ENCODE results near the gene NXPH1.

The NXPH1 gene

DNA sequence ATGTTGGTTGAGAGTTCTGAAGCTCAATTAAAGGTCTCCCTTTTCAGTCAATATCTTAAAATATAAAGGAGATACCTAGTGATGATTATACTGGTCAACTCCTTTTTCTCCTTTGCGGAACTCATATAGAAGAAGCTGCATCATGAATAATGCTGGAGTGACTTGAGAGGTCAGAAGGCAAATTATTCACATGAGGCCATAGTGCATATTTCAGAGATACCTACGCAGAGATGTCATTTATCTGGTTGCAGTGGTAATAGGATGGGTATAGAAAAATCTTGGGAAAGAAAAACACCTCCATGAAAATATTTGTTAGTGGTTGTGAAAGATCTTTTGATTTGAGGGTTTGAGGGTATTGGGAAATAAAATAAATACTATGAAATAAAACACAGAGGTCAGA is 47.7 kb downstream of the NXPH1 start:
- Histone ChIP-seq H3K36me3 (ENCODE audit: control insufficient read depth, insufficient read depth, low read length, severe bottlenecking) (no peaks in the 10 kb centered on the region), H3K9me3 (ENCODE audit: control insufficient read depth, low read length) (peaks cover 34% of the 10 kb centered on the region), H3K9ac (ENCODE audit: low read length) (no peak overlapping the region), H3K27me3 (replicated peaks; ENCODE audit: control insufficient read depth, insufficient read depth, low read length) (no peaks in the 10 kb centered on the region), H3K4me1 (ENCODE audit: control insufficient read depth, insufficient read depth, low read length) (no peaks in the 10 kb centered on the region), H3K4me3 (ENCODE audit: low read length) (no peak overlapping the region)
- DNase-seq (ENCODE audit: low read depth): no peak

DNA sequence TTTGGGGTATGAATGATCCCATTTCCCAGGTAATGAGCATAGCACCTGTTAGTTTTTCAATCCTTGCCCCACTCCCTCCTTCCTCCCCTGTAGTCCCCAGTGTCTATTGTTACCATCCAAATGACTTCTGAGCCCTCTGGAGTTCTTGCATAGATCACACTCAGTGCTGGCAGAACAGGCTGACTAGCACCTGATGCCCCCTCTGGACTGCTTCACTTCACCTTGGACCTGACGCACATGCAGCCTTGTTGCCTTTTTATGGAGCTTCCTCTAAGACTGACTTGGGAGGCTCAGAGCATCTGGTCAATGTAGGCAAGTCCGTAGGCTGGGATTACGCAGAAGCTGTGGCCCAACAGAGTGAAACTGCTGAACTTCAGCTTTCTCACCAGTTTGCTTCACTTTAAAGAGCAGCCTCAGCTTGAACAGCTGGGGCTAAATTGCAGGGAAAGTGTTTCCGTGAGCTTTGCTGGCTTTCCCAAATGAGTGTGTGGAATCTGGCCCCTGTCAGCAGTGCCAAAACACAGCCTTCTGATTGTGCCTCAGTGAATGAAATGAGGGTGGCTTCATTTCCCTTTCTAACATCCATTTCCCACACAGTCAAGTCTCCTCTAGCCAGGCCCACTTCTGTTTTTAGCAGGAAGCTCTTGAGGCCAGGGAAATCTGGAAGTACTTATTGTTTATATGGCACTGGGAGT is 48.5 kb downstream of the NXPH1 start:
- H3K9me3 ChIP-seq (ENCODE audit: control insufficient read depth, low read length): peaks cover 28% of the 10 kb centered on the region
- no peaks in the 10 kb centered on the region for H3K36me3 ChIP-seq (ENCODE audit: control insufficient read depth, insufficient read depth, low read length, severe bottlenecking)
- no peak overlapping the region for H3K9ac ChIP-seq (ENCODE audit: low read length)
- H3K4me3 ChIP-seq (ENCODE audit: low read length): no peak overlapping the region
- H3K4me1 ChIP-seq (ENCODE audit: control insufficient read depth, insufficient read depth, low read length): no peaks in the 10 kb centered on the region
- no peaks in the 10 kb centered on the region for H3K27me3 ChIP-seq (replicated peaks; ENCODE audit: control insufficient read depth, insufficient read depth, low read length)
- no peak for DNase-seq (ENCODE audit: low read depth)

DNA sequence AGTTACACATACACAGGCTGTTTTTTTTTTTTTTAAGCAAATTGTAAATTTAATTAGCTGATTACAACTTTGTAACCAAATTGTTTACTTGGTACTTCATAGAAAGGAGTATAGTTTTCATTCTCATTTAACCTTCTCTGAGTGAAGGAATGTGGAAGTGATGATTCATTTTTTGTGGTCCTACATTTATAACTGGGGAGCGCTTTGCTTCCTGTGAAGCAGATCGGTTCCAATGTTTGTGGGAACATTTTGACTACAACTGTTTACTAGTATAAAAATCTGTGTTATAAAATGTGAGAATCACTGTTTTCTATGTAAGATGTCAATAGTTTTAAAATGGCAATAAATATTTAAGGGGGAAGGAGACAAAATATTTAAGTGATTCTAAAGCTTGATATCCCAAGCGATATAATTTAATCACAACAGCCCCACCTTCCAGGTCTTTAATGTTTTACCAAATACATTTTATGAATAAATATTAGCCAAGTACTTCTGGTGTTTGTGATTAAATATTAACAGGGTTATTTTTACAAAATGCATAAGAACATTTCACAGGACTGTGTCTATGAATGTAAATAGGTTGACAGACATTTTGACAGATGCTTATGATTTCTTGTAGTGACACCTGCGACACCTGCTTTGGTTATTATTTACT is 57.1 kb downstream of the NXPH1 start:
- H3K4me3 ChIP-seq (ENCODE audit: low read length): no peak overlapping the region
- no peaks in the 10 kb centered on the region for H3K4me1 ChIP-seq (ENCODE audit: control insufficient read depth, insufficient read depth, low read length)
- no peaks in the 10 kb centered on the region for H3K9me3 ChIP-seq (ENCODE audit: control insufficient read depth, low read length)
- no peaks in the 10 kb centered on the region for H3K36me3 ChIP-seq (ENCODE audit: control insufficient read depth, insufficient read depth, low read length, severe bottlenecking)
- H3K27me3 ChIP-seq (replicated peaks; ENCODE audit: control insufficient read depth, insufficient read depth, low read length): no peaks in the 10 kb centered on the region
- DNase-seq (ENCODE audit: low read depth): no peak
- H3K9ac ChIP-seq (ENCODE audit: low read length): no peak overlapping the region

- no peak for DNase-seq (ENCODE audit: low read depth)
- Histone ChIP-seq H3K9me3 (ENCODE audit: control insufficient read depth, low read length) (no peaks in the 10 kb centered on the region), H3K36me3 (ENCODE audit: control insufficient read depth, insufficient read depth, low read length, severe bottlenecking) (no peaks in the 10 kb centered on the region), H3K4me3 (ENCODE audit: low read length) (no peak overlapping the region), H3K27me3 (replicated peaks; ENCODE audit: control insufficient read depth, insufficient read depth, low read length) (no peaks in the 10 kb centered on the region), H3K4me1 (ENCODE audit: control insufficient read depth, insufficient read depth, low read length) (no peaks in the 10 kb centered on the region), H3K9ac (ENCODE audit: low read length) (no peak overlapping the region)
These were observed 57.7 kb downstream of the NXPH1 start for GRCh38 chr7:8491106-8491505.

- no peaks in the 10 kb centered on the region for H3K36me3 ChIP-seq (ENCODE audit: control insufficient read depth, insufficient read depth, low read length, severe bottlenecking)
- no peak overlapping the region for H3K4me3 ChIP-seq (ENCODE audit: low read length)
- no peaks in the 10 kb centered on the region for H3K4me1 ChIP-seq (ENCODE audit: control insufficient read depth, insufficient read depth, low read length)
- DNase-seq (ENCODE audit: low read depth): no peak
- no peaks in the 10 kb centered on the region for H3K9me3 ChIP-seq (ENCODE audit: control insufficient read depth, low read length)
- H3K9ac ChIP-seq (ENCODE audit: low read length): no peak overlapping the region
- no peaks in the 10 kb centered on the region for H3K27me3 ChIP-seq (replicated peaks; ENCODE audit: control insufficient read depth, insufficient read depth, low read length)
These were observed 58.4 kb downstream of the NXPH1 start for GRCh38 chr7:8491544-8492489.

DNA sequence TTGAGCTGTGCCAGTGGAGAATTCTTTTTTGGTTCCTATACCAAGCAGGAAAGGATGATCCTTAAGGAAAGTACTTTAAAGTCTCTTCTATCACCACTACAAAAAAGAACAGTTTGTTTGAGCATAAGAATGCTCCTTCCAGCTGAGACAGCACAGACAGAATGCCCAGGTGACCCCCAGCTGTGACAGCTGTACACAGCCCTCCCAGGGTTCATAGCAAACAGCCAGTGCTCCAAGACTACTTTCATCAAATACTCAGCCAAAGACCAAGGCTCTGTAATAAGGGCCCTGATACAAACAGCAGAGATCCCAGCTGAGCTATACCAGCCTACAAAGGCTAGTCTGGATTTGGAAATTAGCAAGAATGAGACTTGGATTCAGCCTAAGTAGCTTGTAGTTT is 65.7 kb downstream of the NXPH1 start:
- Histone ChIP-seq H3K9ac (ENCODE audit: low read length) (no peak overlapping the region), H3K4me1 (ENCODE audit: control insufficient read depth, insufficient read depth, low read length) (no peaks in the 10 kb centered on the region), H3K36me3 (ENCODE audit: control insufficient read depth, insufficient read depth, low read length, severe bottlenecking) (no peaks in the 10 kb centered on the region), H3K4me3 (ENCODE audit: low read length) (no peak overlapping the region), H3K9me3 (ENCODE audit: control insufficient read depth, low read length) (no peaks in the 10 kb centered on the region), H3K27me3 (replicated peaks; ENCODE audit: control insufficient read depth, insufficient read depth, low read length) (no peaks in the 10 kb centered on the region)
- DNase-seq (ENCODE audit: low read depth): no peak

GRCh38 chr7:8500286-8500685 is 66.9 kb downstream of the NXPH1 start:
- Histone ChIP-seq H3K27me3 (replicated peaks; ENCODE audit: control insufficient read depth, insufficient read depth, low read length) (no peaks in the 10 kb centered on the region), H3K9ac (ENCODE audit: low read length) (no peak overlapping the region), H3K36me3 (ENCODE audit: control insufficient read depth, insufficient read depth, low read length, severe bottlenecking) (no peaks in the 10 kb centered on the region)

GRCh38 chr7:8507566-8507965 is 74.2 kb downstream of the NXPH1 start:
- no peaks in the 10 kb centered on the region for H3K9me3 ChIP-seq (ENCODE audit: control insufficient read depth, low read length)
- H3K27me3 ChIP-seq (replicated peaks; ENCODE audit: control insufficient read depth, insufficient read depth, low read length): no peaks in the 10 kb centered on the region
- no peaks in the 10 kb centered on the region for H3K36me3 ChIP-seq (ENCODE audit: control insufficient read depth, insufficient read depth, low read length, severe bottlenecking)
- H3K9ac ChIP-seq (ENCODE audit: low read length): no peak overlapping the region
- no peak overlapping the region for H3K4me3 ChIP-seq (ENCODE audit: low read length)
- H3K4me1 ChIP-seq (ENCODE audit: control insufficient read depth, insufficient read depth, low read length): no peaks in the 10 kb centered on the region
- DNase-seq (ENCODE audit: low read depth): no peak

More at GRCh38 chr7:8500286-8500685, 66.9 kb downstream of the NXPH1 start:
- DNase-seq (ENCODE audit: low read depth): no peak
- Histone ChIP-seq H3K9me3 (ENCODE audit: control insufficient read depth, low read length) (no peaks in the 10 kb centered on the region), H3K4me1 (ENCODE audit: control insufficient read depth, insufficient read depth, low read length) (no peaks in the 10 kb centered on the region), H3K4me3 (ENCODE audit: low read length) (no peak overlapping the region)

- no peak overlapping the region for H3K9ac ChIP-seq (ENCODE audit: low read length)
- H3K4me1 ChIP-seq (ENCODE audit: control insufficient read depth, insufficient read depth, low read length): no peaks in the 10 kb centered on the region
- DNase-seq (ENCODE audit: low read depth): no peak
- no peaks in the 10 kb centered on the region for H3K9me3 ChIP-seq (ENCODE audit: control insufficient read depth, low read length)
- no peaks in the 10 kb centered on the region for H3K27me3 ChIP-seq (replicated peaks; ENCODE audit: control insufficient read depth, insufficient read depth, low read length)
- no peak overlapping the region for H3K4me3 ChIP-seq (ENCODE audit: low read length)
- no peaks in the 10 kb centered on the region for H3K36me3 ChIP-seq (ENCODE audit: control insufficient read depth, insufficient read depth, low read length, severe bottlenecking)
These were observed 76.2 kb downstream of the NXPH1 start for GRCh38 chr7:8509621-8510020.

DNA sequence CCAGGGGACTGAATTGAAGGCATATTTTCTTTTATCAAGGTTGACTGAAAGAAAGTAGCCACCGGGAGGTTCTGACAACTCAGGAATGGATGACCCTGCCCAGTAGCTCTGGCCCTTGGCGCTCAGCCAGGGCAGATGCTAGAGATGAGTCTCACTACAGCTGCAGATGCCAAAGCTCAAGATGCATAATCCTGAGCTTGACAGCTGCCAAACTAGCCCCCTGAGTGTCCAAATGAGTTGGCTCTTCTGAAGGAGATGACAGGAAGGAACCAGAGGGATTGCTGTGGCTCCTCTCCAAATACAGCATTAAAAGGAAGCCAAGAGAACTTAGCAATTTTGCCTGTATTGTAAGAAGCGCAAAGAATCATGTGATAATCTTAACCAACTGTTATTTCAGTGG is 78.4 kb downstream of the NXPH1 start:
- Histone ChIP-seq H3K27me3 (replicated peaks; ENCODE audit: control insufficient read depth, insufficient read depth, low read length) (no peaks in the 10 kb centered on the region), H3K36me3 (ENCODE audit: control insufficient read depth, insufficient read depth, low read length, severe bottlenecking) (no peaks in the 10 kb centered on the region), H3K4me3 (ENCODE audit: low read length) (no peak overlapping the region), H3K4me1 (ENCODE audit: control insufficient read depth, insufficient read depth, low read length) (no peaks in the 10 kb centered on the region), H3K9ac (ENCODE audit: low read length) (no peak overlapping the region), H3K9me3 (ENCODE audit: control insufficient read depth, low read length) (no peaks in the 10 kb centered on the region)
- no peak for DNase-seq (ENCODE audit: low read depth)

- H3K4me3 ChIP-seq (ENCODE audit: low read length): no peak overlapping the region
- no peaks in the 10 kb centered on the region for H3K4me1 ChIP-seq (ENCODE audit: control insufficient read depth, insufficient read depth, low read length)
- DNase-seq (ENCODE audit: low read depth): no peak
- H3K9ac ChIP-seq (ENCODE audit: low read length): no peak overlapping the region
- H3K27me3 ChIP-seq (replicated peaks; ENCODE audit: control insufficient read depth, insufficient read depth, low read length): no peaks in the 10 kb centered on the region
- H3K36me3 ChIP-seq (ENCODE audit: control insufficient read depth, insufficient read depth, low read length, severe bottlenecking): no peaks in the 10 kb centered on the region
- no peaks in the 10 kb centered on the region for H3K9me3 ChIP-seq (ENCODE audit: control insufficient read depth, low read length)
These were observed 81.5 kb downstream of the NXPH1 start for GRCh38 chr7:8514781-8515519.

Measured in adipocyte (in vitro differentiated cells).